ENCODE measurements around the gene INPP5A.

Gene INPP5A

GRCh38 chr10:132808383-132809231 lies 271.0 kb downstream of the INPP5A start:
- Histone ChIP-seq H3K9me2 (replicated peaks; ENCODE audit: control insufficient read depth, low read length) (no peaks in the 10 kb centered on the region), H3K9me3 (ENCODE audit: control insufficient read depth, insufficient read depth, low read length) (peaks cover 29% of the 10 kb centered on the region; the same call in 1 of the 2 replicates), H3K4me2 (ENCODE audit: low read length) (no peak overlapping the region), H3K27me3 (ENCODE audit: control insufficient read depth, low read length) (no peaks in the 10 kb centered on the region), H3K36me3 (ENCODE audit: control insufficient read depth, low read length) (no peaks in the 10 kb centered on the region), H3K79me2 (ENCODE audit: control insufficient read depth, low read length) (no peaks in the 10 kb centered on the region), H3K27ac (ENCODE audit: low read depth, low read length) (no peak overlapping the region), H3K4me1 (ENCODE audit: control insufficient read depth, low read length) (no peaks in the 10 kb centered on the region), H4K20me1 (ENCODE audit: control insufficient read depth, insufficient read depth, low read depth, low read length) (no peaks in the 10 kb centered on the region), H3K4me3 (ENCODE audit: low read length) (no peak overlapping the region), H3F3A (ENCODE audit: control insufficient read depth, insufficient read depth) (no peaks in the 10 kb centered on the region)
- TF ChIP-seq CTCF (IDR thresholded peaks at IDR 0.05; ENCODE audit: low read depth, low read length, poor library complexity, severe bottlenecking) (no peak), EZH2phosphoT487 (IDR thresholded peaks at IDR 0.05; ENCODE audit: borderline replicate concordance, low read length) (no peak)

DNA sequence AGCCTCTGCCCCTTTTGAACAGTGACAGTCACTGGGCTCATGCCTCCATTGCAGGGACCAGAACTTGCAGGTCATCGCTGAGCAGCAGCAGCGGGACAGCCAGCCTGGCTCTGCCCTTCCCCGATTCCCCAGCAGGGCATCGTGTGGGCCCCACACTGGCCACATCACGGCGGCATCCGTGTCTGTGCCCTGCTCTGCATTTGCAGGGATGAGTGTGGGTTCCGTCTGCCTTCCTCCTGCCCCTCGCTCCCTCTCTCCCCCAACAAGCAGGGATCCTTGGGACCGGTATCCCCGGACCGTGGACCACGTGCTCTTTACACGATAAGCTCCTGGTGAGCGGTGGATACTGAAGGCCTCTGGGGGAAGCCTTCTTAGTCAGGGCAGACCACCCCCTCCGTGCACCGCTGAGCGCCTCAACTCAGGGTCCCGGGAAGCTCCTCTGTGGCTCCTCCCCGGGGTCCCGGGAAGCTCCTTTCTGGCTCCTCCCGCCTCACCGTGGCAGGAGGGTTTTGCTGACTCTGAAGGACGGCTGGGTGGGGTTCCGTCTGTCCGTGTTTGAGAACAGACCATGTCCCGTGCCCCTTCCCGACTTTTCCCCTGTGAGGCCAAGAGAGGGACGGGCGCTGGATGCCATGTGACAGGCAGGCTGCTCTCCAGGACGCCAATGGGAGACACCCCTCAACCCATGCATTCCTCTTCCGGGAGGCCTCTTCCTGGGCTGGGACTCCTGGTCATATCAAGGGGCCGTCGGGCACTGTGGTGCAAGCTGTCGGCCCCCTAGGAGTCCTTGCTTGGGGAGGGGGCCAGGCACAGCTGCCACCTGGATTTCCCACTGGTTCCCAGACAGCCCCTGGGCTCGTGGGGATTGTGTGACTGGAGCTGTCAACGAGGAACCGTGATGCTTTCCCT lies 271.9 kb downstream of the INPP5A start:
- H3K9me3 ChIP-seq (ENCODE audit: control insufficient read depth, insufficient read depth, low read length), result peaks cover 29% of the 10 kb centered on the region; the same call in 1 of the 2 replicates
- no peak for TF ChIP-seq CTCF (IDR thresholded peaks at IDR 0.05; ENCODE audit: low read depth, low read length, poor library complexity, severe bottlenecking)
- TF ChIP-seq EZH2phosphoT487 (IDR thresholded peaks at IDR 0.05; ENCODE audit: borderline replicate concordance, low read length), result no peak
- no peaks in the 10 kb centered on the region for H3K36me3 ChIP-seq (ENCODE audit: control insufficient read depth, low read length)
- no peaks in the 10 kb centered on the region for H3K9me2 ChIP-seq (replicated peaks; ENCODE audit: control insufficient read depth, low read length)
- no peaks in the 10 kb centered on the region for H3K79me2 ChIP-seq (ENCODE audit: control insufficient read depth, low read length)
- no peak overlapping the region for H3K27ac ChIP-seq (ENCODE audit: low read depth, low read length)
- no peaks in the 10 kb centered on the region for H3F3A ChIP-seq (ENCODE audit: control insufficient read depth, insufficient read depth)
- no peak overlapping the region for H3K4me2 ChIP-seq (ENCODE audit: low read length)
- no peaks in the 10 kb centered on the region for H3K4me1 ChIP-seq (ENCODE audit: control insufficient read depth, low read length)
- no peaks in the 10 kb centered on the region for H4K20me1 ChIP-seq (ENCODE audit: control insufficient read depth, insufficient read depth, low read depth, low read length)
- no peaks in the 10 kb centered on the region for H3K27me3 ChIP-seq (ENCODE audit: control insufficient read depth, low read length)
- no peak overlapping the region for H3K4me3 ChIP-seq (ENCODE audit: low read length)

DNA sequence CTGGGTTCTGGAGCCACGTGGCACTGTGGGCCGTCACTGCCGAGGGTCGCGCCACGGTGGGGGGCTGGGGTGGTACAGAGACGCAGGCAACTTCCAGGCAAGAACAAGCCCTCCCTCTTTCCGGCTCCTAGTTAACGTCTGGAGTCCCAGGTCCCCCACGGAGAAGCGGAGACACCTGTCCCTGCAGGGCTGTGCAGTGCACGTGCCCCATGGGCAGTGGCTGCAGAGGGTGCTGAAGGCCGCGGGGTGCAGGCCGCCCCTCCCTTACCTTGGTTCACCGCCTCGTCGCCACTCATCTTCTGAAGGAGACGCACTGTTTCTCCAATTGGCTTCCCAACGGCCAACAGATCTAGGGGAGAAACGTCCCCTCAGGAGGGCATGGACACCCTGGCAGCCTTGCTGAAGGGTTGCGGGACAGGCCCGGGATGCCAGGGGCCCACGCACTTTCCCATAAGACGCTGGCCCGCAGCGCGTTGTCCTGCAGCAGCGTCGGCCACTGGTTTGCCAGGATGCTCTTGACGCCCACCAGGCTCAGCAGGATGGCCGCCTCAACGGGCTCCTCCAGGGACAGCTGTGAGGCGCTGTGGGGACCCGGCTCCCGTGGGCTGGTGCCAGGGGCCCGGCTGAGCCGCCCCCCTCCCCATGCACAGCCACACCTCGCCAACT lies 272.7 kb downstream of the INPP5A start:
- TF ChIP-seq EZH2phosphoT487 (IDR thresholded peaks at IDR 0.05; ENCODE audit: borderline replicate concordance, low read length) (no peak), CTCF (IDR thresholded peaks at IDR 0.05; ENCODE audit: low read depth, low read length, poor library complexity, severe bottlenecking) (no peak)
- Histone ChIP-seq H3K9me3 (ENCODE audit: control insufficient read depth, insufficient read depth, low read length) (peaks cover 29% of the 10 kb centered on the region; the same call in 1 of the 2 replicates), H3K4me2 (ENCODE audit: low read length) (no peak overlapping the region)

More for the DNA sequence above, 272.7 kb downstream of the INPP5A start:
- Histone ChIP-seq H3K36me3 (ENCODE audit: control insufficient read depth, low read length) (no peaks in the 10 kb centered on the region), H3K9me2 (replicated peaks; ENCODE audit: control insufficient read depth, low read length) (no peaks in the 10 kb centered on the region), H3K4me3 (ENCODE audit: low read length) (no peak overlapping the region), H4K20me1 (ENCODE audit: control insufficient read depth, insufficient read depth, low read depth, low read length) (no peaks in the 10 kb centered on the region), H3K79me2 (ENCODE audit: control insufficient read depth, low read length) (no peaks in the 10 kb centered on the region), H3K27me3 (ENCODE audit: control insufficient read depth, low read length) (no peaks in the 10 kb centered on the region), H3K27ac (ENCODE audit: low read depth, low read length) (no peak overlapping the region), H3F3A (ENCODE audit: control insufficient read depth, insufficient read depth) (no peaks in the 10 kb centered on the region), H3K4me1 (ENCODE audit: control insufficient read depth, low read length) (no peaks in the 10 kb centered on the region)

Data from DOHH2 (cell line).